ENCODE measurements around the gene MPL. TPM values are rescaled to one million over a fixed set of nuclear protein-coding genes. Genes with fewer than 3 reads are reported as not detected.

The MPL gene
- total RNA-seq, 1 experiment from 2014 or later: not detected

- TF ChIP-seq REST (IDR thresholded peaks at IDR 0.05; ENCODE audit: low read depth) (no peak), SRF (IDR thresholded peaks at IDR 0.05; ENCODE audit: low read depth) (no peak), RAD21 (IDR thresholded peaks at IDR 0.05; ENCODE audit: low read depth) (no peak), SP1 (IDR thresholded peaks at IDR 0.05; ENCODE audit: low read depth) (no peak), ELF1 (IDR thresholded peaks at IDR 0.05; ENCODE audit: borderline replicate concordance, low read depth) (no peak), EZH2 (IDR thresholded peaks at IDR 0.05) (no peak)
- TF ChIP-seq, protein P1, sequence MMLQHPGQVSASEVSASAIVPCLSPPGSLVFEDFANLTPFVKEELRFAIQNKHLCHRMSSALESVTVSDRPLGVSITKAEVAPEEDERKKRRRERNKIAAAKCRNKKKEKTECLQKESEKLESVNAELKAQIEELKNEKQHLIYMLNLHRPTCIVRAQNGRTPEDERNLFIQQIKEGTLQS (IDR thresholded peaks at IDR 0.05): no peak
Observed at GRCh38 chr1:43292216-43292615, 45.4 kb upstream of the MPL start (continued).

GRCh38 chr1:43292679-43293078 is 44.9 kb upstream of the MPL start:
- TF ChIP-seq SIN3A (IDR thresholded peaks at IDR 0.05; ENCODE audit: low read depth) (no peak), TCF7L2 (IDR thresholded peaks at IDR 0.05; ENCODE audit: borderline replicate concordance, extremely low read depth, insufficient read depth, insufficient read length) (no peak), FOSL1 (IDR thresholded peaks at IDR 0.05; ENCODE audit: low read depth) (no peak)
- no peaks in the 10 kb centered on the region for H3K36me3 ChIP-seq (ENCODE audit: control insufficient read depth in 1 of 2, insufficient read depth in 2 of 2, low read length in 2 of 2)
- H3K4me2 ChIP-seq (ENCODE audit: low read length): no peak overlapping the region
- CTCF ChIA-PET: no interaction called here
- H3K4me3 ChIP-seq (replicated peaks in 1 of 2; ENCODE audit: low read depth in 1 of 2, low read length in 2 of 2): no peak overlapping the region
- RAD21 ChIA-PET (ENCODE audit: low non-redundant PET in 1 of 2, low total read pairs in 2 of 2, uncharacterized antibody in 2 of 2, unreplicated experiment in 2 of 2): no interaction called here
- intact Hi-C loops (cut with micrococcal nuclease): no loop called here
- no peak overlapping the region for H2AFZ ChIP-seq (ENCODE audit: low read depth, low read length, poor library complexity, severe bottlenecking)
- H3K27ac ChIP-seq (ENCODE audit: low read depth, low read length): no peak overlapping the region
- DNase-seq (ENCODE audit: low read depth, low spot score) (no peak), ATAC-seq (no peak)
- H3K9me2 ChIP-seq (ENCODE audit: insufficient read depth): no peaks in the 10 kb centered on the region
- 0 out of 2 replicates have a peak, but pooled peaks cover 3% of the 10 kb centered on the region for H3K27me3 ChIP-seq (ENCODE audit: insufficient read depth, low read length)
- H3K9ac ChIP-seq (ENCODE audit: low read length): no peak overlapping the region
- POLR2A ChIA-PET: no interaction called here
- H3K9me3 ChIP-seq (ENCODE audit: control insufficient read depth in 1 of 2, insufficient read depth in 1 of 2, low read depth in 1 of 2, low read length in 2 of 2): no peaks in the 10 kb centered on the region
- no TSS peak for BruUV-seq (replicated peaks)
- no peaks in the 10 kb centered on the region for H4K20me1 ChIP-seq (ENCODE audit: insufficient read depth)
- H3K79me2 ChIP-seq (ENCODE audit: insufficient read depth, low read length): no peaks in the 10 kb centered on the region
- H3K4me1 ChIP-seq (ENCODE audit: control insufficient read depth in 1 of 2, insufficient read depth in 2 of 2, low read length in 2 of 2): peaks cover 8 to 16% of the 10 kb centered on the region in 2 experiments; a peak in 3 of 4 replicates
